H9 (cell line): ENCODE measurements around the gene MTCL1. TPM values are rescaled to one million over a fixed set of nuclear protein-coding genes. Genes with fewer than 3 reads are reported as not detected.

Source experiments
- DNase-seq: peaks from one replicate; pipeline ENCODE4 v3.0.0-alpha.2; 2017
- H2AFZ ChIP-seq: one replicate; pipeline ENCODE4 v1.6.1; 2013; ENCODE audit warnings: mild to moderate bottlenecking, low read length, control low read depth, moderate library complexity
- H2AK5ac ChIP-seq: 2 replicates; pipeline ENCODE4 v1.6.1; 2013; ENCODE audit warnings: low read length, control low read depth, mixed read lengths; ENCODE audit not compliant: insufficient read length
- H2BK120ac ChIP-seq: one replicate; pipeline ENCODE4 v1.6.1; 2013; ENCODE audit warnings: low read depth, mild to moderate bottlenecking, low read length, control low read depth, inconsistent platforms; ENCODE audit not compliant: poor library complexity, severe bottlenecking
- H2BK12ac ChIP-seq: 2 replicates; pipeline ENCODE4 v1.6.1; 2013; ENCODE audit warnings: low read length, control low read depth, mixed read lengths, low read depth; ENCODE audit not compliant: insufficient read length
- H2BK15ac ChIP-seq: 2 replicates; pipeline ENCODE4 v1.6.1; 2013; ENCODE audit warnings: low read depth, low read length, control low read depth
- H2BK20ac ChIP-seq: one replicate; pipeline ENCODE4 v1.6.1; 2013; ENCODE audit warnings: low read depth, mild to moderate bottlenecking, low read length, control low read depth, inconsistent platforms; ENCODE audit not compliant: poor library complexity, severe bottlenecking
- H2BK5ac ChIP-seq: 2 replicates; pipeline ENCODE4 v1.6.1; 2013; ENCODE audit warnings: low read length, control low read depth, mixed read lengths; ENCODE audit not compliant: insufficient read length
- H3K14ac ChIP-seq: 2 replicates; pipeline ENCODE4 v1.6.1; 2013; ENCODE audit warnings: low read length, control low read depth; ENCODE audit not compliant: insufficient read depth
- H3K18ac ChIP-seq: 2 replicates; pipeline ENCODE4 v1.6.1; 2013; ENCODE audit warnings: low read depth, mild to moderate bottlenecking, mixed read lengths, low read length, control low read depth; ENCODE audit not compliant: insufficient read length
- H3K23ac ChIP-seq: 2 replicates; pipeline ENCODE4 v1.6.1; 2013; ENCODE audit warnings: low read length, control low read depth, mixed read lengths, low read depth; ENCODE audit not compliant: insufficient read length
- H3K23me2 ChIP-seq: 2 replicates; pipeline ENCODE4 v1.6.1; 2013; ENCODE audit warnings: low read depth, mild to moderate bottlenecking, mixed read lengths, low read length, control low read depth; ENCODE audit not compliant: insufficient read length, poor library complexity, severe bottlenecking
- H3K27ac ChIP-seq: 2 replicates; pipeline ENCODE4 v1.5.1; 2013; ENCODE audit warnings: low read length, control low read depth, mixed read lengths, low read depth; ENCODE audit not compliant: insufficient read length
- H3K27me3 ChIP-seq: 2 replicates; pipeline ENCODE4 v1.6.1; 2013; ENCODE audit warnings: low read length, control low read depth, inconsistent platforms; ENCODE audit not compliant: insufficient read depth
- H3K4ac ChIP-seq: 2 replicates; pipeline ENCODE4 v1.6.1; 2013; ENCODE audit warnings: low read depth, mild to moderate bottlenecking, control low read depth, inconsistent platforms, low read length, moderate library complexity
- H3K4me1 ChIP-seq: 2 replicates; pipeline ENCODE4 v1.6.1; 2013; ENCODE audit warnings: low read length, control low read depth, inconsistent platforms; ENCODE audit not compliant: insufficient read depth
- H3K4me2 ChIP-seq: 2 replicates; pipeline ENCODE4 v1.6.1; 2013; ENCODE audit warnings: low read length, control low read depth, mixed read lengths; ENCODE audit not compliant: insufficient read length, insufficient read depth
- H3K56ac ChIP-seq: 2 replicates; pipeline ENCODE4 v1.6.1; 2013; ENCODE audit warnings: low read depth, mild to moderate bottlenecking, mixed read lengths, low read length, control low read depth; ENCODE audit not compliant: insufficient read length
- H3K79me1 ChIP-seq: 2 replicates; pipeline ENCODE4 v1.6.1; 2013; ENCODE audit warnings: low read depth, mild to moderate bottlenecking, moderate library complexity, low read length, control low read depth, inconsistent platforms; ENCODE audit not compliant: insufficient read depth, poor library complexity, severe bottlenecking
- H3K79me2 ChIP-seq: 2 replicates; pipeline ENCODE4 v1.6.1; 2013; ENCODE audit warnings: low read length, control low read depth, inconsistent platforms; ENCODE audit not compliant: insufficient read depth
- H3K9ac ChIP-seq: 2 replicates; pipeline ENCODE4 v1.6.1; 2013; ENCODE audit warnings: low read length, control low read depth, mixed read lengths; ENCODE audit not compliant: insufficient read length; ENCODE audit errors: extremely low read depth
- H3K9me3 ChIP-seq: one replicate; pipeline ENCODE4 v1.6.1; 2013; ENCODE audit warnings: low read depth, low read length, inconsistent platforms; ENCODE audit not compliant: control insufficient read depth
- H3T11ph ChIP-seq: one replicate; pipeline ENCODE4 v1.6.1; 2013; ENCODE audit warnings: mild to moderate bottlenecking, low read length, control low read depth, inconsistent platforms
- H4K20me1 ChIP-seq: one replicate; pipeline ENCODE4 v1.6.1; 2013; ENCODE audit not compliant: control insufficient read depth, insufficient read length, insufficient read depth
- H4K5ac ChIP-seq: 2 replicates; pipeline ENCODE4 v1.6.1; 2013; ENCODE audit warnings: low read depth, mild to moderate bottlenecking, mixed read lengths, low read length, control low read depth; ENCODE audit not compliant: insufficient read length
- H4K8ac ChIP-seq: replicated peaks from 2 replicates; pipeline ENCODE4 v1.6.1; 2013; ENCODE audit warnings: low read length, control low read depth, mixed read lengths, low read depth; ENCODE audit not compliant: insufficient read length
- H4K91ac ChIP-seq: 2 replicates; pipeline ENCODE4 v1.6.1; 2013; ENCODE audit warnings: low read depth, mild to moderate bottlenecking, moderate library complexity, mixed read lengths, low read length, control low read depth; ENCODE audit not compliant: insufficient read length
- H3K27ac Mint-ChIP-seq, 3 experiments: 2 replicates in 2 of 3; 3 replicates in 1 of 3; pipeline ENCODE4 v1.8.0; 2020 to 2021; ENCODE audit warnings: mixed read lengths in 3 of 3, mild to moderate bottlenecking in 1 of 3, moderate library complexity in 1 of 3
- H3K27me3 Mint-ChIP-seq: 2 replicates; pipeline ENCODE4 v1.8.0; 2021; ENCODE audit warnings: low read depth, mild to moderate bottlenecking, moderate library complexity, mixed read lengths
- H3K36me3 Mint-ChIP-seq, 3 experiments: 2 replicates in 2 of 3; 3 replicates in 1 of 3; pipeline ENCODE4 v1.8.0; 2020 to 2021; ENCODE audit warnings: low read depth in 3 of 3, mixed read lengths in 3 of 3; ENCODE audit not compliant: insufficient read depth in 1 of 3
- H3K4me1 Mint-ChIP-seq, 2 experiments: 2 replicates each; pipeline ENCODE4 v1.8.0; 2020; ENCODE audit warnings: mixed read lengths in 2 of 2
- H3K4me3 Mint-ChIP-seq, 2 experiments: 2 replicates in 1 of 2; 3 replicates in 1 of 2; pipeline ENCODE4 v1.8.0; 2020 to 2021; ENCODE audit warnings: mild to moderate bottlenecking in 2 of 2, mixed read lengths in 2 of 2, moderate library complexity in 1 of 2
- H3K9me3 Mint-ChIP-seq, 2 experiments: 2 replicates in 1 of 2; 3 replicates in 1 of 2; pipeline ENCODE4 v1.8.0; 2020; ENCODE audit warnings: mild to moderate bottlenecking in 2 of 2, mixed read lengths in 2 of 2, moderate library complexity in 1 of 2
- CTCF ChIP-seq: fragments of 200-600 bp; sonication (generic); conservative IDR thresholded peaks from 3 replicates; pipeline ENCODE4 v1.8.0; 2021; ENCODE audit warnings: antibody characterized with exemption, mild to moderate bottlenecking
- WGBS: extraction: QIAGEN DNeasy Blood & Tissue Kit; methylation state at CpG from one replicate; pipeline ENCODE4 v1.1.7; 2013; ENCODE audit warnings: missing lambda C conversion rate, low lambda C conversion rate, mixed read lengths; ENCODE audit not compliant: insufficient read length; ENCODE audit errors: extremely low coverage; 5-methylcytosine and 5-hydroxymethylcytosine counted together
- total RNA-seq: library from RNA; stranded (reverse); gene quantifications from 2 replicates; pipeline ENCODE4 v1.2.1, GENCODE V29; 2021

MTCL1 gene
- total RNA-seq, 1 experiment from 2014 or later: 50.7 TPM

- H3K9ac ChIP-seq: peak overlapping the region; percentile 27
Measured at GRCh38 chr18:8707556-8708300, 2.4 kb downstream of the MTCL1 start.

More at GRCh38 chr18:8707556-8708300, 2.4 kb downstream of the MTCL1 start:
- Histone ChIP-seq H2AK5ac (no peak overlapping the region), H3K56ac (no peak overlapping the region), H3K79me1 (no peaks in the 10 kb centered on the region), H2BK20ac (no peak overlapping the region), H3K4ac (no peak overlapping the region), H3K14ac (no peak overlapping the region), H3K18ac (no peak overlapping the region), H3K27ac (no peak overlapping the region), H3K4me2 (peak overlapping the region; percentile 91), H4K8ac (no peak overlapping the region), H3K23me2 (peaks cover 20% of the 10 kb centered on the region), H3K9me3 (no peaks in the 10 kb centered on the region), H3K4me1 (no peaks in the 10 kb centered on the region; the same call in 1 of the 2 replicates), H3K79me2 (peaks cover 12% of the 10 kb centered on the region; the same call in 1 of the 2 replicates), H4K20me1 (no peaks in the 10 kb centered on the region), H3K23ac (no peak overlapping the region), H2BK12ac (no peak overlapping the region), H4K5ac (no peak overlapping the region), H3T11ph (no peak overlapping the region), H2AFZ (no peak overlapping the region), H2BK15ac (no peak overlapping the region), H3K27me3 (no peaks in the 10 kb centered on the region; the same call in 1 of the 2 replicates), H2BK120ac (no peak overlapping the region), H2BK5ac (no peak overlapping the region), H4K91ac (no peak overlapping the region)
- peaks cover 2 to 8% of the 10 kb centered on the region in 2 experiments; a peak in 4 of 5 replicates for H3K9me3 Mint-ChIP-seq
- H3K4me1 Mint-ChIP-seq: peaks cover 50 to 55% of the 10 kb centered on the region in 2 experiments
- peaks cover 10 to 28% (median 11%) of the 10 kb centered on the region in 3 experiments for H3K36me3 Mint-ChIP-seq
- no peak for TF ChIP-seq CTCF
- no peak for DNase-seq
- H3K27me3 Mint-ChIP-seq: peaks cover 25% of the 10 kb centered on the region
- peak overlapping the region; percentile 92 to 96 for H3K4me3 Mint-ChIP-seq
- peak overlapping the region in 1 of 3 experiments; percentile 37; a peak in 1 of 7 replicates for H3K27ac Mint-ChIP-seq
- WGBS: no CpG with 5 or more reads among the region's 4 CpGs
